Smooth muscle cell (in vitro differentiated cells): ENCODE results near the gene GGPS1. TPM values are rescaled to one million over a fixed set of nuclear protein-coding genes. Genes with fewer than 3 reads are reported as not detected.

Source experiments
- DNase-seq: peaks from one replicate; lab custom pipeline; 2025; ENCODE audit not compliant: unreplicated experiment; lab: John Stamatoyannopoulos, UW
- H2AFZ ChIP-seq: fragments of 200-600 bp; sonication (generic); 2 replicates; pipeline ENCODE4 v1.6.0; 2016; ENCODE audit warnings: antibody characterized with exemption, low read depth, mild to moderate bottlenecking
- H3F3A ChIP-seq: fragments of 200-600 bp; sonication (generic); 2 replicates; pipeline ENCODE4 v1.6.0; 2017; ENCODE audit warnings: antibody characterized with exemption, low read depth
- H3K27ac ChIP-seq: fragments of 200-600 bp; sonication (generic); 2 replicates; pipeline ENCODE4 v1.5.1; 2016; ENCODE audit warnings: low read depth, mild to moderate bottlenecking
- H3K27me3 ChIP-seq: fragments of 200-600 bp; sonication (generic); 2 replicates; pipeline ENCODE4 v1.6.1; 2016; ENCODE audit warnings: low read depth, mild to moderate bottlenecking
- H3K36me3 ChIP-seq: fragments of 200-600 bp; sonication (generic); 2 replicates; pipeline ENCODE4 v1.5.1; 2016; ENCODE audit warnings: low read depth
- H3K4me1 ChIP-seq: fragments of 200-600 bp; sonication (generic); 2 replicates; pipeline ENCODE4 v1.5.1; 2016; ENCODE audit warnings: low read depth
- H3K4me2 ChIP-seq: fragments of 200-600 bp; sonication (generic); 2 replicates; pipeline ENCODE4 v1.6.0; 2016; ENCODE audit warnings: mild to moderate bottlenecking
- H3K4me3 ChIP-seq: fragments of 200-600 bp; sonication (generic); 2 replicates; pipeline ENCODE4 v1.5.1; 2016; ENCODE audit warnings: mild to moderate bottlenecking
- H3K79me2 ChIP-seq: fragments of 200-600 bp; sonication (generic); 2 replicates; pipeline ENCODE4 v1.6.0; 2016; ENCODE audit warnings: low read depth, mild to moderate bottlenecking
- H3K9ac ChIP-seq: fragments of 200-600 bp; sonication (generic); 2 replicates; pipeline ENCODE4 v1.6.0; 2016; ENCODE audit warnings: low read depth
- H3K9me3 ChIP-seq: fragments of 200-600 bp; sonication (generic); replicated peaks from 2 replicates; pipeline ENCODE4 v1.5.1; 2016; ENCODE audit warnings: low read depth
- H4K20me1 ChIP-seq: fragments of 200-600 bp; sonication (generic); 2 replicates; pipeline ENCODE4 v1.6.0; 2016; ENCODE audit warnings: low read depth
- WGBS: methylation state at CpG from one replicate; pipeline ENCODE4 v1.1.7; 2016; ENCODE audit warnings: low lambda C conversion rate; 5-methylcytosine and 5-hydroxymethylcytosine counted together
- polyA plus RNA-seq: library from polyadenylated mRNA; unstranded; fragments of >200 nt; fragmentation: Nextera tagmentation; extraction: Ambion mirVana; gene quantifications from 2 replicates; pipeline ENCODE4 v1.2.1, GENCODE V29; 2016
- total RNA-seq: library from RNA; depleted of rRNA; stranded (reverse); fragments of >200 nt; gene quantifications from 2 replicates; pipeline ENCODE4 v1.2.3, GENCODE V29; 2014
- TF ChIP-seq, protein P1 (sequence below): fragments of 200-600 bp; sonication (generic); IDR thresholded peaks from 2 replicates; pipeline ENCODE4 v1.5.1; 2017; ENCODE audit warnings: borderline replicate concordance, mild to moderate bottlenecking, antibody characterized with exemption; ENCODE audit not compliant: insufficient read depth, poor library complexity, severe bottlenecking

GGPS1 gene
- total and polyA plus RNA-seq, 2 experiments from 2014 or later, result 41.3 to 47.5 TPM

DNA sequence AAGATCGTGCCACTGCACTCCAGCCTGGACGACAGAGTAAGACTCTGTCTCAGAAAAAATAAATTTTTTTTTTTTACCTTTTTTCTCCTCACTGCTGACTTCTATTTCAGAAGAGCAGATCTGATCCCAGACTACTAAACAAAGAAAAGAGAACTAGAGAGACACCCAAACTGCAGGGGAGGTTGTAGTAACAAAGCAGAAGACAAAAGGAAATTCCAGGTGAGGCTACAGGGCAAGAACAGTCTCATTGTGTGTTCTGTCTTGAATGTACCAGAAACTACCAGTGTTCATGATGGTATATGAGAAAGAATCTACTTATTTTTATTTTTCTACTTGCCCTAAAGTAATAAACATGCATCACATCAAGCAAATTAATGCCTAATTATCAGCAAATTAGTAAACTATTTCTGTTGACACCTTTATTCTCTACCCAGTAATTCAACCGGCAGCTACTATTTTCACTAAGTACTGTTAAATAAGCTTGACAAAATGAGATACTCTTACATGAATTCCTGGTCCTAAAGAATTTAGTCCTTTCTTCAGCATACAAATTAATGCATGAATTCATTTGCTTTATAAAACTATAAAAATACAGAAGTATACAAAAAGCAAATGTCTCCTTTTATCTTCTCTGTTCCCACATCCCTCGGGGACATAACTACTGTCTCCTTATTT is 41.0 kb upstream of the GGPS1 start:
- H3K4me3 ChIP-seq, result no peak overlapping the region
- TF ChIP-seq, protein P1, sequence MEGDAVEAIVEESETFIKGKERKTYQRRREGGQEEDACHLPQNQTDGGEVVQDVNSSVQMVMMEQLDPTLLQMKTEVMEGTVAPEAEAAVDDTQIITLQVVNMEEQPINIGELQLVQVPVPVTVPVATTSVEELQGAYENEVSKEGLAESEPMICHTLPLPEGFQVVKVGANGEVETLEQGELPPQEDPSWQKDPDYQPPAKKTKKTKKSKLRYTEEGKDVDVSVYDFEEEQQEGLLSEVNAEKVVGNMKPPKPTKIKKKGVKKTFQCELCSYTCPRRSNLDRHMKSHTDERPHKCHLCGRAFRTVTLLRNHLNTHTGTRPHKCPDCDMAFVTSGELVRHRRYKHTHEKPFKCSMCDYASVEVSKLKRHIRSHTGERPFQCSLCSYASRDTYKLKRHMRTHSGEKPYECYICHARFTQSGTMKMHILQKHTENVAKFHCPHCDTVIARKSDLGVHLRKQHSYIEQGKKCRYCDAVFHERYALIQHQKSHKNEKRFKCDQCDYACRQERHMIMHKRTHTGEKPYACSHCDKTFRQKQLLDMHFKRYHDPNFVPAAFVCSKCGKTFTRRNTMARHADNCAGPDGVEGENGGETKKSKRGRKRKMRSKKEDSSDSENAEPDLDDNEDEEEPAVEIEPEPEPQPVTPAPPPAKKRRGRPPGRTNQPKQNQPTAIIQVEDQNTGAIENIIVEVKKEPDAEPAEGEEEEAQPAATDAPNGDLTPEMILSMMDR, result no peak
- DNase-seq, result no peak
- H3K79me2 ChIP-seq, result peaks cover 100% of the 10 kb centered on the region
- 90% methylated on average over 4 of the region's 4 CpGs for WGBS
- no peaks in the 10 kb centered on the region for H3K27me3 ChIP-seq
- H3K9me3 ChIP-seq, result no peaks in the 10 kb centered on the region
- H3F3A ChIP-seq, result no peaks in the 10 kb centered on the region
- no peak overlapping the region for H3K9ac ChIP-seq
- peaks cover 100% of the 10 kb centered on the region for H4K20me1 ChIP-seq
- H2AFZ ChIP-seq, result no peak overlapping the region
- no peaks in the 10 kb centered on the region for H3K36me3 ChIP-seq
- H3K4me1 ChIP-seq, result peaks cover 4% of the 10 kb centered on the region
- peak overlapping the region; percentile 26 for H3K27ac ChIP-seq
- no peak overlapping the region for H3K4me2 ChIP-seq

DNA sequence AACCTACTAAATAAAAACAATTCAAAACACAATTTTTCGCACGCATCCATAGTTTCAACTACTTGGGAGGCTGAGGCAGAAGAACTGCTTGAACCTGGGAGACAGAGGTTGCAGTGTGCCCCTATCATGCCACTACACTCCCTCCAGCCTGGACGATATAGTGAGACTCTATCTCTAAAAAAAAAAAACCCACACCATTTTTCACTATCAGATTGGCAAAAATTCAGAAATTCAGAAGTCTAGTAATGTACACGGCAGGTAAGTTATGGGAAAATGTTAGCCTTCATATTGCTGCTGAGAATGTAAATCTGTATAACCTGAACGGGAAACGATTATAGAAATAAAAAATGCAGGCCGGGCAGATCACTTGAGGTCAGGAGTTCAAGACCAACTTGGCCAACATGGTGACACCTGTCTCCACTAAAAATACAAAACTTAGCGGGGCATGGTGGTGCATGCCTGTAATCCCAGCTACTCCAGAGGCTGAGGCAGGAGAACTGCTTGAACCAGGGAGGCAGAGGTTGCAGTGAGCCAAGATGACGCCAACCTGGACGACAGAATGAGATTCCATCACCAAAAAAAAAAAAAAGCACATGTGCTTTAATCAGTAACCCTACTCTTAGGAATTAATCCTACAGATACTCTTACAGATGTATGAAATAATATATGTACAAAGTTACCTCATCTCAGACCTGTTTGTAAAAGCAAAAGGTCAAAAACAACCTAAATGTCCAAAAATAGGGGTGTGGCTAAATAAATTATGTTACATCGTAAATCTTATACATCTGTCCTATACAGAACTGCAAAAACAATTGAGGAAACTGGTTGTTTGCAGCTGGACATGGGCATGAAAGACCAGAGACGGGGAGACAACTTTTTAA is 38.3 kb upstream of the GGPS1 start:
- 99% methylated on average over 12 of the region's 12 CpGs for WGBS

DNA sequence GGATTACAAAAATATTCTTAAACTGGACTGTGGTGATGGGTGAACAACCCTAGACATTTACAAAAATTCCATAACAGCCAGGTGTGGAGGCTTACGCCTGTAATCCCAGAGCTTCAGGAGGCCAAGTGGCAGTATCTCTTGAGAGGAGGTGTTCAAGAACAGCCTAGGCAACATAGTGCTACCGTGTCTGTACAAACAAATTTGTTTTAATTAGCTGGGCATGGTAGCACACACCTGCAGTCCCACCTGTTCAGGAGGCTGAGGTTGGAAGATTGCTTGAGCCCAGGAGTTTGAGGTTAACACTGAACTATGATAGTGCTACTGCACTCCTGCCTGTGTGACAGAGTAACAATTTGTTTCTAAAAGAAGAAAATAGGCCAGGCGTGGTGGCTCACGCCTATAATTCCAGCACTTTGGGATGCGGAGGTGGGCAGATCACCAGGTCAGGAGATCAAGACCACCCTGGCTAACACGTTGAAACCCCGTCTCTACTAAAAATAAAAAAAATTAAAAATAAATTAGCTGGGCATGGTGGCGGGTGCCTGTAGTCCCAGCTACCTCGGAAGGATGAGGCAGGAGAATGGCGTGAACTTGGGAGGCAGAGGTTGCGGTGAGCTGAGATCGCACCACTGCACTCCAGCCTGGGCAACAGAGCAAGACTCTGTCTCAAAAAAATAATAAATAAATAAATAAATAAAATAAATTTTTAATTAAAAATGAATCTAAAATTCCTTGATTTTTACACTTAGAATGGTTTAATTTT is 37.4 kb upstream of the GGPS1 start:
- Histone ChIP-seq H3K4me2 (no peak overlapping the region), H3F3A (no peaks in the 10 kb centered on the region), H3K27me3 (no peaks in the 10 kb centered on the region), H3K9me3 (no peaks in the 10 kb centered on the region), H3K27ac (no peak overlapping the region), H3K4me1 (peaks cover 4% of the 10 kb centered on the region), H3K36me3 (no peaks in the 10 kb centered on the region), H3K4me3 (no peak overlapping the region), H4K20me1 (peaks cover 100% of the 10 kb centered on the region), H3K9ac (no peak overlapping the region), H3K79me2 (peaks cover 100% of the 10 kb centered on the region), H2AFZ (no peak overlapping the region)
- DNase-seq, result no peak
- TF ChIP-seq, protein P1, result no peak
- WGBS, result 94% methylated on average over 12 of the region's 12 CpGs

More for the DNA sequence above, 38.3 kb upstream of the GGPS1 start:
- H3K4me2 ChIP-seq, result no peak overlapping the region
- DNase-seq, result no peak
- H3K27me3 ChIP-seq, result no peaks in the 10 kb centered on the region
- H4K20me1 ChIP-seq, result peaks cover 100% of the 10 kb centered on the region
- no peaks in the 10 kb centered on the region for H3K36me3 ChIP-seq
- TF ChIP-seq, protein P1, result no peak
- no peak overlapping the region for H3K4me3 ChIP-seq
- no peak overlapping the region for H2AFZ ChIP-seq
- H3F3A ChIP-seq, result no peaks in the 10 kb centered on the region
- H3K9ac ChIP-seq, result no peak overlapping the region
- no peak overlapping the region for H3K27ac ChIP-seq
- peaks cover 100% of the 10 kb centered on the region for H3K79me2 ChIP-seq
- H3K9me3 ChIP-seq, result no peaks in the 10 kb centered on the region
- H3K4me1 ChIP-seq, result peaks cover 4% of the 10 kb centered on the region
